ENCODE measurements around the gene EBF3. TPM values are rescaled to one million over a fixed set of nuclear protein-coding genes. Genes with fewer than 3 reads are reported as not detected.

EBF3 gene
- total and polyA plus RNA-seq, 9 of the 15 experiments (the other 6 are each of a cell fraction or from before 2014, with no cell fraction given), result not detected

GRCh38 chr10:129932751-129933433 lies 31.2 kb downstream of the EBF3 start:
- no peak for FAIRE-seq
- Histone ChIP-seq H3K27me3 (ENCODE audit: control insufficient read depth in 2 of 2, insufficient read depth in 2 of 2, low read length in 2 of 2) (peaks cover 0 to 14% of the 10 kb centered on the region in 2 experiments; a peak in 2 of 5 replicates), H3K9ac (ENCODE audit: insufficient read depth in 1 of 2, low read depth in 2 of 2, low read length in 2 of 2) (no peak overlapping the region), H4K20me1 (replicated peaks; ENCODE audit: control insufficient read depth, insufficient read depth, low read length) (no peaks in the 10 kb centered on the region), H3K27ac (ENCODE audit: extremely low read depth, low read depth, low read length) (no peak overlapping the region), H2AFZ (ENCODE audit: low read depth, low read length) (no peak overlapping the region), H3K4me2 (ENCODE audit: insufficient read depth, low read length) (no peak overlapping the region), H3K9me1 (ENCODE audit: control insufficient read depth, insufficient read depth, low read length) (no peaks in the 10 kb centered on the region), H3K4me1 (replicated peaks in 1 of 2; ENCODE audit: control insufficient read depth in 2 of 2, insufficient read depth in 2 of 2, low read length in 2 of 2) (no peaks in the 10 kb centered on the region), H3K79me2 (ENCODE audit: control insufficient read depth, insufficient read depth, low read length) (no peaks in the 10 kb centered on the region), H3K9me3 (replicated peaks; ENCODE audit: control insufficient read depth, insufficient read depth, low read depth, low read length) (no peaks in the 10 kb centered on the region), H3K36me3 (ENCODE audit: control insufficient read depth, insufficient read depth, low read length) (no peaks in the 10 kb centered on the region), H3K4me3 (no peak overlapping the region)
- no peak for ATAC-seq
- intact Hi-C loops (cut with micrococcal nuclease) (no loop called here), in situ Hi-C loops (cut with MboI) (no loop called here)
- 1% methylated on average over 23 of the region's 24 CpGs for WGBS (ENCODE audit: insufficient coverage, low coverage, missing lambda C conversion rate)
- no peak for DNase-seq (ENCODE audit: extremely low read depth in 1 of 4, low spot score in 3 of 4)
- POLR2A ChIA-PET, result no interaction called here
- CTCF ChIA-PET (ENCODE audit: low intra/inter-chr PET ratio), result no interaction called here
- no TSS peak for BruUV-seq (replicated peaks)
- TF ChIP-seq FOXA1 (IDR thresholded peaks at IDR 0.05; ENCODE audit: borderline replicate concordance), result no peak
- TF ChIP-seq ZNF778 (CRISPR knock-in tag; IDR thresholded peaks at IDR 0.05), result no peak
- TF ChIP-seq GTF2B (IDR thresholded peaks at IDR 0.05; ENCODE audit: extremely low read depth, insufficient read length), result no peak
- TF ChIP-seq ZNF133 (CRISPR knock-in tag; IDR thresholded peaks at IDR 0.05), result no peak
- TF ChIP-seq HNRNPK (IDR thresholded peaks at IDR 0.05; ENCODE audit: low read depth, low read length, poor library complexity, severe bottlenecking), result no peak
- no peak for TF ChIP-seq FOXM1 (IDR thresholded peaks at IDR 0.05; ENCODE audit: low read depth)
- no peak for TF ChIP-seq FOXM1 (CRISPR knock-in tag; IDR thresholded peaks at IDR 0.05; ENCODE audit: low read depth)
- TF ChIP-seq SNIP1 (IDR thresholded peaks at IDR 0.05; ENCODE audit: low read depth), result no peak
- TF ChIP-seq FOXP4 (CRISPR knock-in tag; IDR thresholded peaks at IDR 0.05; ENCODE audit: borderline replicate concordance), result no peak
- no peak for TF ChIP-seq ZNF449 (CRISPR knock-in tag; IDR thresholded peaks at IDR 0.05)
- no peak for TF ChIP-seq ZNF609 (CRISPR knock-in tag; IDR thresholded peaks at IDR 0.05; ENCODE audit: borderline replicate concordance)
- no peak for TF ChIP-seq CHD4 (IDR thresholded peaks at IDR 0.05; ENCODE audit: insufficient read depth, insufficient replicate concordance, low read depth, low read length, poor library complexity, severe bottlenecking)
- no peak for TF ChIP-seq ELF1 (tag; IDR thresholded peaks at IDR 0.05)
